HepG2 (cell line): ENCODE measurements around the gene NSMCE1. TPM values are rescaled to one million over a fixed set of nuclear protein-coding genes. Genes with fewer than 3 reads are reported as not detected.

Experiments
- CBX2 ChIP-seq, 2 experiments: fragments of 200-600 bp in 1 of 2; sonication (generic); formaldehyde crosslinking in 1 of 2; IDR thresholded peaks; 2 replicates each; pipeline versions ENCODE4 v1.7.0 to v1.8.1; 2018 to 2022; ENCODE audit warnings: low read depth in 2 of 2, low read length in 1 of 2, mild to moderate bottlenecking in 1 of 2, missing genetic modification reagents in 1 of 2
- GLI4 ChIP-seq: sonication (generic); formaldehyde crosslinking; IDR thresholded peaks from 2 replicates; pipeline ENCODE4 v1.5.1; 2020; ENCODE audit warnings: missing genetic modification reagents, mild to moderate bottlenecking, moderate library complexity, borderline replicate concordance
- HES4 ChIP-seq: sonication (generic); formaldehyde crosslinking; IDR thresholded peaks from 2 replicates; pipeline ENCODE4 v1.9.0; 2021; ENCODE audit warnings: mild to moderate bottlenecking, missing genetic modification reagents, borderline replicate concordance
- KDM5A ChIP-seq: fragments of 200-600 bp; sonication (generic); IDR thresholded peaks from 2 replicates; pipeline ENCODE4 v1.7.0; 2018; ENCODE audit warnings: antibody characterized with exemption, mild to moderate bottlenecking, low read length, borderline replicate concordance
- PHF8 ChIP-seq: sonication (generic); formaldehyde crosslinking; IDR thresholded peaks from 2 replicates; pipeline ENCODE4 v1.5.0; 2020; ENCODE audit warnings: missing genetic modification reagents
- TMF1 ChIP-seq: sonication (generic); formaldehyde crosslinking; IDR thresholded peaks from 2 replicates; pipeline ENCODE4 v1.8.1; 2022; ENCODE audit warnings: low read depth, missing genetic modification reagents
- ZC3H4 ChIP-seq: sonication (generic); formaldehyde crosslinking; IDR thresholded peaks from 2 replicates; pipeline ENCODE4 v1.4.0; 2020; ENCODE audit warnings: missing genetic modification reagents, borderline replicate concordance
- ZFP82 ChIP-seq: sonication (generic); formaldehyde crosslinking; IDR thresholded peaks from 2 replicates; pipeline ENCODE4 v1.5.1; 2020; ENCODE audit warnings: mild to moderate bottlenecking, missing genetic modification reagents, borderline replicate concordance
- ZNF12 ChIP-seq: sonication (generic); formaldehyde crosslinking; IDR thresholded peaks from 2 replicates; pipeline ENCODE4 v1.5.0; 2020; ENCODE audit warnings: missing genetic modification reagents
- ZNF383 ChIP-seq: sonication (generic); formaldehyde crosslinking; IDR thresholded peaks from 2 replicates; pipeline ENCODE4 v1.4.0; 2020; ENCODE audit warnings: missing genetic modification reagents, mild to moderate bottlenecking, borderline replicate concordance
- polyA plus RNA-seq, 8 experiments: library from polyadenylated mRNA; depleted of rRNA in 3 of 8; stranded (reverse) in 7 of 8; unstranded in 1 of 8; fragments of >200 nt; fragmentation: Illumina TruSeq in 4 of 8; extraction: Trizol in 4 of 8; gene quantifications; 2 replicates each; pipeline versions ENCODE4 v1.2.1 to v1.2.3, GENCODE V29; 2011 to 2016; ENCODE audit warnings: low read depth in 4 of 8, missing spikeins in 1 of 8, mixed read lengths in 1 of 8; ENCODE audit not compliant: insufficient read depth in 1 of 8
- total RNA-seq, 5 experiments: library from RNA; depleted of rRNA; stranded (reverse); fragments of >200 nt; fragmentation: Illumina TruSeq; extraction: Trizol; gene quantifications; 2 replicates each; pipeline ENCODE4 v1.2.3, GENCODE V29; 2016; ENCODE audit warnings: low read depth in 1 of 5
- TF ChIP-seq, protein P1 (sequence below): sonication (generic); formaldehyde crosslinking; IDR thresholded peaks from 2 replicates; pipeline ENCODE4 v1.4.0; 2020; ENCODE audit warnings: missing genetic modification reagents
- TF ChIP-seq, protein P2 (sequence below): IDR thresholded peaks from 2 replicates; pipeline ENCODE4 v1.6.1; 2016; ENCODE audit warnings: low read depth, control low read depth
- TF ChIP-seq, protein P3 (sequence below): sonication (generic); formaldehyde crosslinking; IDR thresholded peaks from 2 replicates; pipeline ENCODE4 v1.5.0; 2020; ENCODE audit warnings: missing genetic modification reagents
- TF ChIP-seq, protein P4 (sequence below): sonication (generic); formaldehyde crosslinking; IDR thresholded peaks from 2 replicates; pipeline ENCODE4 v1.5.0; 2020; ENCODE audit warnings: mild to moderate bottlenecking, missing genetic modification reagents
- TF ChIP-seq, protein P5 (sequence below): sonication (generic); formaldehyde crosslinking; IDR thresholded peaks from 2 replicates; pipeline ENCODE4 v1.5.1; 2020; ENCODE audit warnings: missing genetic modification reagents, mild to moderate bottlenecking, borderline replicate concordance
- TF ChIP-seq, protein P6 (sequence below): sonication (generic); formaldehyde crosslinking; conservative IDR thresholded peaks from 2 replicates; pipeline ENCODE4 v1.8.1; 2023; ENCODE audit warnings: missing genetic modification reagents
- TF ChIP-seq, protein P7 (sequence below): sonication (generic); formaldehyde crosslinking; IDR thresholded peaks from 2 replicates; pipeline ENCODE4 v1.9.0; 2021; ENCODE audit warnings: missing genetic modification reagents, borderline replicate concordance

The NSMCE1 gene
- total and polyA plus RNA-seq, 2 of the 13 experiments (the other 11 are each of a cell fraction or from before 2014, with no cell fraction given), result 42.7 to 52.9 TPM

DNA sequence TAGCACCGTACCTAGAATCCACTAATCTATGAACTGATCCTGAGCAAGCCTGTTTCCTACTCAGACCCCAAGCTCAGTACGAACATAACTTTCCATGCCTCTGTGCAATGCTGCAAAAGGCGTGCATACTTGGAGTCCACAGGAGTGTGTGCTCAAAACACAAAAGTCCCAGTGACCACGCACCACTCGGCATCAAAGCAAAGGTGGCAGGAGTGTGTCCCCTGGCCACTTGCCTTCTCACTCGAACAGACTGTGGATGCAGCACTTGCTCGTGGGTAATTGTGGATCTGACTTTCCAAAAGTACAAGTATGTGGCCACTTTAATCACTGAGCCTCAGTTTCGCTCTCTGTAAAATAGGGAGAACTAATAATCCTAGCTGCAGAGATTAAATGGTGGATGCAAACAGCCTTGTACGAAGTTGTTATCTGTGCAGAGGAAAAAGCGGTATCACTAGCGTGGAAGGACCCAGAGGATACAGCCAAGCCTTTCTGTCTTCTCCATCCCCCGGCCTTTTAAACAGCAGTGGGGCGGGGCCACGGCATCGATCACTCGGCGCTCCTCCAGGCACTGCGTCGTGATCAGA, 65.6 kb downstream of the NSMCE1 start (continued):
- TF ChIP-seq, protein P1, sequence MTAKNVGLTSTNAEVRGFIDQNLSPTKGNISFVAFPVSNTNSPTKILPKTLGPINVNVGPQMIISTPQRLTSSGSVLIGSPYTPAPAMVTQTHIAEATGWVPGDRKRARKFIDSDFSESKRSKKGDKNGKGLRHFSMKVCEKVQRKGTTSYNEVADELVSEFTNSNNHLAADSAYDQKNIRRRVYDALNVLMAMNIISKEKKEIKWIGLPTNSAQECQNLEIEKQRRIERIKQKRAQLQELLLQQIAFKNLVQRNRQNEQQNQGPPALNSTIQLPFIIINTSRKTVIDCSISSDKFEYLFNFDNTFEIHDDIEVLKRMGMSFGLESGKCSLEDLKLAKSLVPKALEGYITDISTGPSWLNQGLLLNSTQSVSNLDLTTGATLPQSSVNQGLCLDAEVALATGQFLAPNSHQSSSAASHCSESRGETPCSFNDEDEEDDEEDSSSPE, result no peak
- TF ChIP-seq, protein P2, sequence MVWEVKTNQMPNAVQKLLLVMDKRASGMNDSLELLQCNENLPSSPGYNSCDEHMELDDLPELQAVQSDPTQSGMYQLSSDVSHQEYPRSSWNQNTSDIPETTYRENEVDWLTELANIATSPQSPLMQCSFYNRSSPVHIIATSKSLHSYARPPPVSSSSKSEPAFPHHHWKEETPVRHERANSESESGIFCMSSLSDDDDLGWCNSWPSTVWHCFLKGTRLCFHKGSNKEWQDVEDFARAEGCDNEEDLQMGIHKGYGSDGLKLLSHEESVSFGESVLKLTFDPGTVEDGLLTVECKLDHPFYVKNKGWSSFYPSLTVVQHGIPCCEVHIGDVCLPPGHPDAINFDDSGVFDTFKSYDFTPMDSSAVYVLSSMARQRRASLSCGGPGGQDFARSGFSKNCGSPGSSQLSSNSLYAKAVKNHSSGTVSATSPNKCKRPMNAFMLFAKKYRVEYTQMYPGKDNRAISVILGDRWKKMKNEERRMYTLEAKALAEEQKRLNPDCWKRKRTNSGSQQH (CRISPR knock-in tag), result peak; percentile 97
- TF ChIP-seq ZNF12 (CRISPR knock-in tag) (0 out of 2 replicates have a peak, but pooled peaks have one; percentile 17), ZNF383 (CRISPR knock-in tag) (peak; percentile 77; the same call in 1 of the 2 replicates), ZC3H4 (CRISPR knock-in tag) (no peak), PHF8 (CRISPR knock-in tag) (no peak), HES4 (CRISPR knock-in tag) (no peak), TMF1 (CRISPR knock-in tag) (no peak), KDM5A (no peak), ZFP82 (CRISPR knock-in tag) (no peak), GLI4 (CRISPR knock-in tag) (no peak), CBX2 (IDR thresholded peaks at IDR 0.05; ENCODE audit: low read depth, low read length) (no peak), CBX2 (CRISPR knock-in tag; IDR thresholded peaks at IDR 0.05; ENCODE audit: low read depth) (no peak)
- TF ChIP-seq, protein P3, sequence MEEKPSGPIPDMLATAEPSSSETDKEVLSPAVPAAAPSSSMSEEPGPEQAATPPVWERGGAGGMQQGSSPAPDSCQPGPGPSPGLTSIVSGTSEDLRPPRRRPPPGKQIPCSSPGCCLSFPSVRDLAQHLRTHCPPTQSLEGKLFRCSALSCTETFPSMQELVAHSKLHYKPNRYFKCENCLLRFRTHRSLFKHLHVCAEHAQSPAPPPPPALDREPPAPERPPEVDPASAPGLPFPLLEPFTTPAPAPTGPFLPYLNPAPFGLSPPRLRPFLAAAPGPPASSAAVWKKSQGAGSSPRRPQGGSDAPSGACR, result no peak
- TF ChIP-seq, protein P4, sequence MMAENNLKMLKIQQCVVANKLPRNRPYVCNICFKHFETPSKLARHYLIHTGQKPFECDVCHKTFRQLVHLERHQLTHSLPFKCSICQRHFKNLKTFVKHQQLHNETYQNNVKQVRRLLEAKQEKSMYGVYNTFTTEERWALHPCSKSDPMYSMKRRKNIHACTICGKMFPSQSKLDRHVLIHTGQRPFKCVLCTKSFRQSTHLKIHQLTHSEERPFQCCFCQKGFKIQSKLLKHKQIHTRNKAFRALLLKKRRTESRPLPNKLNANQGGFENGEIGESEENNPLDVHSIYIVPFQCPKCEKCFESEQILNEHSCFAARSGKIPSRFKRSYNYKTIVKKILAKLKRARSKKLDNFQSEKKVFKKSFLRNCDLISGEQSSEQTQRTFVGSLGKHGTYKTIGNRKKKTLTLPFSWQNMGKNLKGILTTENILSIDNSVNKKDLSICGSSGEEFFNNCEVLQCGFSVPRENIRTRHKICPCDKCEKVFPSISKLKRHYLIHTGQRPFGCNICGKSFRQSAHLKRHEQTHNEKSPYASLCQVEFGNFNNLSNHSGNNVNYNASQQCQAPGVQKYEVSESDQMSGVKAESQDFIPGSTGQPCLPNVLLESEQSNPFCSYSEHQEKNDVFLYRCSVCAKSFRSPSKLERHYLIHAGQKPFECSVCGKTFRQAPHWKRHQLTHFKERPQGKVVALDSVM, result no peak
- TF ChIP-seq, protein P5, sequence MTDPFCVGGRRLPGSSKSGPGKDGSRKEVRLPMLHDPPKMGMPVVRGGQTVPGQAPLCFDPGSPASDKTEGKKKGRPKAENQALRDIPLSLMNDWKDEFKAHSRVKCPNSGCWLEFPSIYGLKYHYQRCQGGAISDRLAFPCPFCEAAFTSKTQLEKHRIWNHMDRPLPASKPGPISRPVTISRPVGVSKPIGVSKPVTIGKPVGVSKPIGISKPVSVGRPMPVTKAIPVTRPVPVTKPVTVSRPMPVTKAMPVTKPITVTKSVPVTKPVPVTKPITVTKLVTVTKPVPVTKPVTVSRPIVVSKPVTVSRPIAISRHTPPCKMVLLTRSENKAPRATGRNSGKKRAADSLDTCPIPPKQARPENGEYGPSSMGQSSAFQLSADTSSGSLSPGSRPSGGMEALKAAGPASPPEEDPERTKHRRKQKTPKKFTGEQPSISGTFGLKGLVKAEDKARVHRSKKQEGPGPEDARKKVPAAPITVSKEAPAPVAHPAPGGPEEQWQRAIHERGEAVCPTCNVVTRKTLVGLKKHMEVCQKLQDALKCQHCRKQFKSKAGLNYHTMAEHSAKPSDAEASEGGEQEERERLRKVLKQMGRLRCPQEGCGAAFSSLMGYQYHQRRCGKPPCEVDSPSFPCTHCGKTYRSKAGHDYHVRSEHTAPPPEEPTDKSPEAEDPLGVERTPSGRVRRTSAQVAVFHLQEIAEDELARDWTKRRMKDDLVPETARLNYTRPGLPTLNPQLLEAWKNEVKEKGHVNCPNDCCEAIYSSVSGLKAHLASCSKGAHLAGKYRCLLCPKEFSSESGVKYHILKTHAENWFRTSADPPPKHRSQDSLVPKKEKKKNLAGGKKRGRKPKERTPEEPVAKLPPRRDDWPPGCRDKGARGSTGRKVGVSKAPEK (CRISPR knock-in tag), result no peak
- TF ChIP-seq, protein P6, sequence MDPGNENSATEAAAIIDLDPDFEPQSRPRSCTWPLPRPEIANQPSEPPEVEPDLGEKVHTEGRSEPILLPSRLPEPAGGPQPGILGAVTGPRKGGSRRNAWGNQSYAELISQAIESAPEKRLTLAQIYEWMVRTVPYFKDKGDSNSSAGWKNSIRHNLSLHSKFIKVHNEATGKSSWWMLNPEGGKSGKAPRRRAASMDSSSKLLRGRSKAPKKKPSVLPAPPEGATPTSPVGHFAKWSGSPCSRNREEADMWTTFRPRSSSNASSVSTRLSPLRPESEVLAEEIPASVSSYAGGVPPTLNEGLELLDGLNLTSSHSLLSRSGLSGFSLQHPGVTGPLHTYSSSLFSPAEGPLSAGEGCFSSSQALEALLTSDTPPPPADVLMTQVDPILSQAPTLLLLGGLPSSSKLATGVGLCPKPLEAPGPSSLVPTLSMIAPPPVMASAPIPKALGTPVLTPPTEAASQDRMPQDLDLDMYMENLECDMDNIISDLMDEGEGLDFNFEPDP (CRISPR knock-in tag), result no peak; the same call in 1 of the 2 replicates
- TF ChIP-seq, protein P7, sequence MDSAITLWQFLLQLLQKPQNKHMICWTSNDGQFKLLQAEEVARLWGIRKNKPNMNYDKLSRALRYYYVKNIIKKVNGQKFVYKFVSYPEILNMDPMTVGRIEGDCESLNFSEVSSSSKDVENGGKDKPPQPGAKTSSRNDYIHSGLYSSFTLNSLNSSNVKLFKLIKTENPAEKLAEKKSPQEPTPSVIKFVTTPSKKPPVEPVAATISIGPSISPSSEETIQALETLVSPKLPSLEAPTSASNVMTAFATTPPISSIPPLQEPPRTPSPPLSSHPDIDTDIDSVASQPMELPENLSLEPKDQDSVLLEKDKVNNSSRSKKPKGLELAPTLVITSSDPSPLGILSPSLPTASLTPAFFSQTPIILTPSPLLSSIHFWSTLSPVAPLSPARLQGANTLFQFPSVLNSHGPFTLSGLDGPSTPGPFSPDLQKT (CRISPR knock-in tag), result no peak
